Skeletal muscle satellite cell (primary cell): ENCODE data around the gene PCSK6.

Experiments used
- H3K27me3 ChIP-seq: 2 replicates; pipeline ENCODE4 v1.7.0; 2013; ENCODE audit warnings: low read length; ENCODE audit not compliant: control insufficient read depth, insufficient read depth
- H3K36me3 ChIP-seq: 2 replicates; pipeline ENCODE4 v1.7.0; 2013; ENCODE audit warnings: mild to moderate bottlenecking, control low read depth, low read length; ENCODE audit not compliant: insufficient read depth
- H3K4me1 ChIP-seq: 2 replicates; pipeline ENCODE4 v1.7.0; 2013; ENCODE audit warnings: low read length; ENCODE audit not compliant: control insufficient read depth, insufficient read depth
- H3K4me2 ChIP-seq: 2 replicates; pipeline ENCODE4 v1.7.0; 2013; ENCODE audit warnings: mild to moderate bottlenecking, low read length
- H3K4me3 ChIP-seq: 2 replicates; pipeline ENCODE4 v1.7.0; 2013; ENCODE audit warnings: low read length
- H3K9ac ChIP-seq: 2 replicates; pipeline ENCODE4 v1.7.0; 2013; ENCODE audit warnings: mild to moderate bottlenecking, low read depth, low read length, moderate library complexity
- H3K9me3 ChIP-seq: replicated peaks from 2 replicates; pipeline ENCODE4 v1.7.0; 2013; ENCODE audit warnings: mild to moderate bottlenecking, control low read depth, low read length

Gene PCSK6

GRCh38 chr15:101504373-101504772 is 14.9 kb upstream of the PCSK6 start:
- Histone ChIP-seq H3K4me3 (no peak overlapping the region), H3K4me2 (no peak overlapping the region), H3K36me3 (no peaks in the 10 kb centered on the region), H3K4me1 (peaks cover 15% of the 10 kb centered on the region), H3K9ac (no peak overlapping the region), H3K27me3 (peaks cover 32% of the 10 kb centered on the region), H3K9me3 (no peaks in the 10 kb centered on the region)

DNA sequence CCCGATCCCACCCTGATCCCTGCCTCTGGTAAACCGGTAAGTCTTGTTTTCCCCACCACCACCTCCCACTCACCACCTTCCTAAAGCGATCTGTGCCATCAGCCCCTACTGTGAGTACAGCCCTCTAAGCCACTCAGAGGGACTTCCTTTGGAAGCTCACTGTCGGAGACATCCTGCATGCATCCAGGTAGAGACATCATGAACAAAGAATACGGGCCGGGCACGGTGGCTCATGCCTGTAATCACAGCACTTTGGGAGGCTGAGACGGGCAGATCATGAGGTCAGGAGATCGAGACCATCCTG is 13.7 kb upstream of the PCSK6 start:
- H3K9me3 ChIP-seq = no peaks in the 10 kb centered on the region
- no peak overlapping the region for H3K9ac ChIP-seq
- H3K27me3 ChIP-seq = peaks cover 26% of the 10 kb centered on the region
- H3K4me3 ChIP-seq = no peak overlapping the region
- no peaks in the 10 kb centered on the region for H3K36me3 ChIP-seq
- H3K4me1 ChIP-seq = peaks cover 21% of the 10 kb centered on the region
- no peak overlapping the region for H3K4me2 ChIP-seq

DNA sequence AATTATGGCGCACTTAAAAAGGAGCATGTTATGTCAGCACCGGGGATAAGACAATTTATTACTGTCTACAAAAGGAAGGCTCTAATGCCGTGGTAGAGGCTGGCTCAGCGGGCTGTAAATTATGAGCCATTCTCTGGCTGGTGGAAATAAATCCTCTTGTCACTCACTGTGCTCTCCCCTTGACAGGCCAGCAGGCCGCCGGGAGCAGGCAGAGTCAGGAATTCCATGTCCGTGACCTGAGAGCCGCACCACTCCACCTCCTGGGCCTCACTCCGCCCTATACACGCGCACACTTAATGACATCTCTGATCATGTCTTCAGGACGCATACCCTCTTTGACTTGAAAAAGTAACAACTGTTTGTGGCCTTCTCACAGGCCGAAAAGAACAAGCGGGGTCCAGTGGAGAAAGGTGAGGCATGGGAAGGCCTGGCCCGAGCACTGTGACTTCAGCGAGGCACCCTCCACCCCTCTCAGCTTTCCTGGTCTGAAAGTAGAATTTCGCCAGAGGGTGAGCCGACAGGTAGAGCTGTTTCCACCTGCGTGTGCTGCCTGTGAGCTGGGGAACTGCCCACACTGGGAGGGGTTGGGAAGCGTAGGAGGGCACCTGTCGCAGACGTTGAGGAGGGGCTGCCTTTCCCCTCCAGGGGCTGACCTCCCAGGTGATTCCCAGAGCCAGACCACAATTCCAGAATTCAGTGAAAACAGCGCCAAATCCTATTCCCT is 13.2 kb upstream of the PCSK6 start:
- Histone ChIP-seq H3K9ac (no peak overlapping the region), H3K4me1 (peaks cover 21% of the 10 kb centered on the region), H3K27me3 (peaks cover 23% of the 10 kb centered on the region), H3K9me3 (no peaks in the 10 kb centered on the region), H3K36me3 (no peaks in the 10 kb centered on the region), H3K4me2 (no peak overlapping the region), H3K4me3 (no peak overlapping the region)

DNA sequence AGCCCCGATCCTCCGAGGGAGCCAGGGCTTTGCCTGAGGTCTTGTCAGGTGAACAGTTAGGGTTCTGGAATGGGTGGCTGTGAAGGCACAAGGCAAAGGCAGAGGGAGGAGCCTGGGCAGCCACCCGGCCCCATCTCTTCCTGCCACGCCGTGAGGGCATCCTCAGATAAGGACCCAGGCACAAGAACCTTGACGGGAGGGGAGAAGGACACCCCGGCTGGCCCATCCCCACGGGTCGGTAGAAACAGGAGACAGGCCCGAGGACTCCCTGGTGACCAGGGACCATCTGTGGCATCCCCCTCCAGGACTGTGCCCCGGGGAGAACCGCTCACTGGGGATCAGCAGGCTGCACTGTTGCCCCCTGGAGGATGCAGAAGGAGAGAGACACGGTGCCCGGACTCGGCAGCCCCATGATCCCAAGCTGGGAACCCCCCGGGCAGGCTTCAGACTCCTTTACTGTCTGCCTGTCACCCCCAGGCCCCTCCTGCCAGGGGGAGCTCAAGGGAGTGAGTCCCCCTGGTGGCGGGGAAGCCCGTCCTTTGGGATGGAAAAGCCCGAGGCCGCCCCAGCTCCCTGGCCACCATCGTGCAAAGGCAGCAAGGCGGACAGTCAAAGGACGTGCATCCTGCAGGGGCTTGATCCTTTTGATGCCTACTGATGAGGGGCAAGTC is 12.3 kb upstream of the PCSK6 start:
- Histone ChIP-seq H3K9ac (no peak overlapping the region), H3K36me3 (no peaks in the 10 kb centered on the region), H3K4me2 (no peak overlapping the region), H3K4me1 (peaks cover 21% of the 10 kb centered on the region), H3K9me3 (no peaks in the 10 kb centered on the region), H3K27me3 (peaks cover 19% of the 10 kb centered on the region), H3K4me3 (no peak overlapping the region)

DNA sequence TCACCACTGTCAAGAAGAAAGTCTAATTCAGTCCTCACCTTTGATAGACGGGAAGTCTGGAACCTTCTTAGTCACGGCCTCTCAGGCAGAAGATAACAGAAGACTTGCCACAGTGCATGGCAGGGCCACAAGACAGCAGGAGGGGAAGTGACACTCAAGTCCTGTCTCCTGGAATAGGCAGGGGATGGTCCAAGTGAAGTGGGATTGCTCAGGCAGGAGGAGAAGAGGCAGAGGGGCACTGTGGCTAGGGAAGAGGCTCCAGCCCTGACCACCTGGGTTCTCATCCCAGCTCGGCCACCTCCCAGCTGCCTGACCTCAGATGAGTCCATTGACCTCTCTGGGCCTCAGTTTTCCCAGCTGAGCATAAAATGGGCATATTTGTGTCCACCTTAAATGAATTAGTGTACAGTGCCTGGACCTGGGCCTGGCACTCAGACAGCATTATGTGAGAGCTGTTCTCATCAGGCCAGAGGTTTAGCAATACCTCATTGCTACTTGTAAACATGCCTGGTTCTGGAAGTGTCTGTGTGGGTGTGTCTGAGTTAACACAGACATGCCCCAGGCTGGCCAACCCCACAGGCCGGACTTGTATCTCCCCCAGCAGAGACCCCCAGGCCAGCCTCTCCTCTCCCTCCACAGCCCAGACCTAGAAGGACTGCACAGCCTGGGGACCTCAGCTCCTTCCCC is 11.5 kb upstream of the PCSK6 start:
- Histone ChIP-seq H3K4me1 (peaks cover 21% of the 10 kb centered on the region), H3K27me3 (peaks cover 22% of the 10 kb centered on the region), H3K4me3 (no peak overlapping the region), H3K36me3 (no peaks in the 10 kb centered on the region), H3K4me2 (no peak overlapping the region), H3K9ac (no peak overlapping the region), H3K9me3 (no peaks in the 10 kb centered on the region)

DNA sequence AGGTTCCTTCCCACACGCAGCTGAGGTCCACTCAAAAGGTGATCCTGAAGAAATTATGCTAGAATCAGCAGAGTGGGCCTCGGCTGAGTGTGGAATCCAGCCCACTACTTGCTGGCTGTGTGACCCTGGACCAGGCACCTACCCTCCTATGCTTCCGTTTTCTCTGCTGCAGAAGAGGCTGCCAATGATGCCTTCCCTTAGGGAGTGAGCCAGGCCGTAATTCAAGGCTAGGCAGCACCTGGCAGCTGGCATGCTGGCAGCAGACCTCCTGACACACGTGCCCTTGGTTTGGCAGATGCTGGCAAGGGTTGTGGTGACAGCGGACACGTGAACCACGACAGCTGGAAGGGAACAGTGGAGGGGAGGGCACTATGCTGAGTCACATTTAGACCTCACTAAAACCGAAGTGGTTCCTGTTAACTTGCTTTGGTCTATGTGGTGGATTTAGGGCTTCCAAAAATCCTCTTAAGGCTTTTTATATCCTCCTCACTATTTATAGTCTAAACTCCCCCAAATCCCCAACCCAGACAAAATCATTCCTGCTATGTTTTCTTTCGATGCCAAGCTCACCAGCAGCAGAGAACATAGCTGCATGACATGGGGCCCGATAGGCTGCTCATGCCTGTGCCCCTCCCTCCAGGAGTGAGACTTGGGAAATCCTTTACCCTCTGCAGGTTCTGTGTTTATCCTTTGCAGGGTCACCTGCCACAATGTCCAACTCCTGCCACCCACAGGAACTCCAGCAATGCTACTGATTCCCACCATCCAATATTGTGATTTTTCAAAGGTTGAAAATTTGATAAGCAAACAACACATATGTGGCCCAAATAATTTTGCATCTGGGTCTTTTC is 10.6 kb upstream of the PCSK6 start:
- H3K4me3 ChIP-seq = no peak overlapping the region
- peaks cover 29% of the 10 kb centered on the region for H3K27me3 ChIP-seq
- H3K9me3 ChIP-seq = no peaks in the 10 kb centered on the region
- no peak overlapping the region for H3K4me2 ChIP-seq
- H3K9ac ChIP-seq = no peak overlapping the region
- H3K36me3 ChIP-seq = no peaks in the 10 kb centered on the region
- H3K4me1 ChIP-seq = peaks cover 21% of the 10 kb centered on the region

GRCh38 chr15:101498717-101499480 is 9.4 kb upstream of the PCSK6 start:
- Histone ChIP-seq H3K4me3 (no peak overlapping the region), H3K27me3 (peaks cover 34% of the 10 kb centered on the region), H3K9me3 (no peaks in the 10 kb centered on the region), H3K36me3 (no peaks in the 10 kb centered on the region), H3K4me1 (peaks cover 21% of the 10 kb centered on the region), H3K4me2 (no peak overlapping the region), H3K9ac (no peak overlapping the region)

GRCh38 chr15:101498076-101498716 is 8.7 kb upstream of the PCSK6 start:
- H3K4me1 ChIP-seq = peaks cover 21% of the 10 kb centered on the region
- H3K27me3 ChIP-seq = peaks cover 34% of the 10 kb centered on the region
- no peaks in the 10 kb centered on the region for H3K36me3 ChIP-seq
- no peak overlapping the region for H3K4me3 ChIP-seq
- no peak overlapping the region for H3K9ac ChIP-seq
- H3K4me2 ChIP-seq = no peak overlapping the region
- no peaks in the 10 kb centered on the region for H3K9me3 ChIP-seq

- no peaks in the 10 kb centered on the region for H3K36me3 ChIP-seq
- H3K9ac ChIP-seq = no peak overlapping the region
- no peak overlapping the region for H3K4me2 ChIP-seq
- no peak overlapping the region for H3K4me3 ChIP-seq
- peaks cover 21% of the 10 kb centered on the region for H3K4me1 ChIP-seq
- H3K9me3 ChIP-seq = no peaks in the 10 kb centered on the region
- peaks cover 30% of the 10 kb centered on the region for H3K27me3 ChIP-seq
These were observed 8.1 kb upstream of the PCSK6 start for GRCh38 chr15:101497484-101498034.

DNA sequence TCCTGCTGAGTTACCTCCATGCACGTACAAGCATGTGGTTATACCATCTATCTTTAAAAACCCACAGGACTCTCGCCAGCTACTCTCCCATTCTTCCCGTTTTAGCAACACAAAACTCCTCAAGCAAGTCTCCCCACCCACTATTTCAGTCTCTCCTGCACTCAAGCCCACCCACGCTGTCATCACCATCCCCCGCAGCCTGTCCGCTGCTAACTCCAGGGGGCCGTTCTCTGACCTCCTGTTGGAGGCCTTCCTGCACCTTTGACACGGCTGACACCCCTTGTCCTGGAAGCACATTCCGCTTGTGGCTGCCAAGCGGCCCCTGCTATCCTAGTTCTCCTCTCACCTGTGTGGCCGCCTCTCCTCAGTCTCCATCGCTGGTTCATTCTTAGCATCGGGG is 7.5 kb upstream of the PCSK6 start:
- no peak overlapping the region for H3K4me2 ChIP-seq
- H3K4me1 ChIP-seq = peaks cover 21% of the 10 kb centered on the region
- H3K36me3 ChIP-seq = no peaks in the 10 kb centered on the region
- peaks cover 29% of the 10 kb centered on the region for H3K27me3 ChIP-seq
- H3K9ac ChIP-seq = no peak overlapping the region
- no peak overlapping the region for H3K4me3 ChIP-seq
- H3K9me3 ChIP-seq = no peaks in the 10 kb centered on the region
